Heart left ventricle (tissue), 13 donors: ENCODE results near the gene BTNL2.

ENCODE experiments used
- CTCF ChIP-seq, 12 donors: fragments of 200-600 bp; sonication (generic) in 4 of 12; IDR thresholded peaks; one replicate each; pipeline versions ENCODE4 v1.5.0 to v1.8.0; 2018 to 2022; ENCODE audit warnings: antibody characterized with exemption in 12 of 12, mild to moderate bottlenecking in 5 of 12
- POLR2A ChIP-seq, 2 donors: fragments of 450-650 bp; IDR thresholded peaks; one replicate each; pipeline ENCODE4 v1.6.1; 2017; ENCODE audit warnings: antibody characterized with exemption in 2 of 2, mild to moderate bottlenecking in 2 of 2, moderate library complexity in 2 of 2
- donor health status: ischemic (EF 13 %, LVEDD 7.1; RV severe dilation, severe dysfunction).
- donor health status: DM: no; HTN: yes; CAD: no.
- donor health status: DM: no; HTN: no; CAD: no.
- donor health status: ischemic (EF 25% LVEDD 6.9; RV normal size, moderate dysfunction).
- donor health status: ischemic (EF 25% LVEDD 5.7; RV mildly dilated, moderate dysfunction).
- donor health status: ischemic (EF 35%, LVEDD 5.7; RV mildly dilated, moderate dysfunction).
- donor health status: nonischemic (EF 11% LVEDD 7.7; RV severe dilation, severe dysfunction).
- donor health status: DM: yes; HTN: yes; CAD: no.
- donor health status: PGD.
- donor health status: ischemic (EF 29% LVEDD 5.4; RV normal size, mild dysfunction).
- donor health status: nonischemic (EF 23%, LVEDD 6.1; RV moderate dilation, normal function).

GRCh38 chr6:32401284-32401963 is 5.6 kb downstream of the BTNL2 start:
- TF ChIP-seq CTCF (IDR thresholded peaks at IDR 0.05): no peak
- no peak for TF ChIP-seq POLR2A (IDR thresholded peaks at IDR 0.05)
